Uterus (tissue), 2 donors: Measurements from ENCODE around the gene SGIP1.

ENCODE experiments used
- POLR2A ChIP-seq, 2 donors: fragments of 450-650 bp; IDR thresholded peaks; one replicate each; pipeline ENCODE4 v1.6.1; 2016; ENCODE audit warnings: antibody characterized with exemption in 2 of 2, mild to moderate bottlenecking in 1 of 2, moderate library complexity in 1 of 2
- TF ChIP-seq, protein P1 (sequence below), 4 experiments: fragments of 200-600 bp in 2 of 4; fragments of 450-650 bp in 2 of 4; sonication (generic) in 2 of 4; IDR thresholded peaks; one replicate each; pipeline ENCODE4 v1.5.1; 2016 to 2019; ENCODE audit warnings: antibody characterized with exemption in 4 of 4, mild to moderate bottlenecking in 2 of 4, moderate library complexity in 1 of 4

DNA sequence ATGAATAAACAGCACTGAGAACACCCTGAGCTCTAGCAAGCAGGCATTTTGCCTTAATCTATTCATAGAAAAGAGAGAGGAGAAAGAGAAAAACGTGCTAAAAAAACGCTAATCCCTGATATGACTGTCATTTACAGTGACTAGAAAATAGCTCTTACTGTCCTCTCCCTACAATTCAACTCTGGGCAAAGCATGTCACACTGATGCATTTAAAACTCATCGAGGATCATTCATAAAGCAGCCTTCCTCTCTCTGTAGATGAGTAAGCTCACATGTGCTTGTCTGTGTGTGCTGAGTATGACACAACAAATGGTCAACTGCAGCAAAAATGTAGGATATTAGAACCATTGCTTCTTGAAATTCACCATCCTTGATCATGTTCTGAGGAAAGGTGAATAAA is 109.0 kb downstream of the SGIP1 start:
- TF ChIP-seq, protein P1, sequence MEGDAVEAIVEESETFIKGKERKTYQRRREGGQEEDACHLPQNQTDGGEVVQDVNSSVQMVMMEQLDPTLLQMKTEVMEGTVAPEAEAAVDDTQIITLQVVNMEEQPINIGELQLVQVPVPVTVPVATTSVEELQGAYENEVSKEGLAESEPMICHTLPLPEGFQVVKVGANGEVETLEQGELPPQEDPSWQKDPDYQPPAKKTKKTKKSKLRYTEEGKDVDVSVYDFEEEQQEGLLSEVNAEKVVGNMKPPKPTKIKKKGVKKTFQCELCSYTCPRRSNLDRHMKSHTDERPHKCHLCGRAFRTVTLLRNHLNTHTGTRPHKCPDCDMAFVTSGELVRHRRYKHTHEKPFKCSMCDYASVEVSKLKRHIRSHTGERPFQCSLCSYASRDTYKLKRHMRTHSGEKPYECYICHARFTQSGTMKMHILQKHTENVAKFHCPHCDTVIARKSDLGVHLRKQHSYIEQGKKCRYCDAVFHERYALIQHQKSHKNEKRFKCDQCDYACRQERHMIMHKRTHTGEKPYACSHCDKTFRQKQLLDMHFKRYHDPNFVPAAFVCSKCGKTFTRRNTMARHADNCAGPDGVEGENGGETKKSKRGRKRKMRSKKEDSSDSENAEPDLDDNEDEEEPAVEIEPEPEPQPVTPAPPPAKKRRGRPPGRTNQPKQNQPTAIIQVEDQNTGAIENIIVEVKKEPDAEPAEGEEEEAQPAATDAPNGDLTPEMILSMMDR (IDR thresholded peaks at IDR 0.05), result no peak
- TF ChIP-seq POLR2A (IDR thresholded peaks at IDR 0.05), result no peak
